Heart left ventricle (tissue), 16 donors: Measurements from ENCODE around the gene SYNGR1. TPM values are rescaled to one million over a fixed set of nuclear protein-coding genes. Genes with fewer than 3 reads are reported as not detected.

Experiments
- ATAC-seq, 4 donors: fragments of 200-7000 bp; cut with Tn5 transposase; one replicate each; pipeline ENCODE4 v1.9.1; 2020 to 2022; ENCODE audit warnings: moderate library complexity in 4 of 4, mild to moderate bottlenecking in 3 of 4, moderate number of reproducible peaks in 1 of 4
- DNase-seq, 5 donors: peaks; one replicate each; pipeline ENCODE4 v3.0.0-alpha.2; 2020
- H3K27ac ChIP-seq, 12 donors: fragments of 200-600 bp; sonication (generic) in 4 of 12; one replicate each; pipeline versions ENCODE4 v1.5.0 to v1.8.0; 2016 to 2022; ENCODE audit warnings: mild to moderate bottlenecking in 2 of 12
- H3K27me3 ChIP-seq, 9 donors: fragments of 200-600 bp; sonication (generic) in 2 of 9; one replicate each; pipeline versions ENCODE4 v1.5.1 to v1.8.0; 2016 to 2022; ENCODE audit warnings: mild to moderate bottlenecking in 3 of 9
- H3K36me3 ChIP-seq, 9 donors: fragments of 200-600 bp; sonication (generic) in 2 of 9; one replicate each; pipeline versions ENCODE4 v1.5.0 to v1.8.0; 2018 to 2022; ENCODE audit warnings: mild to moderate bottlenecking in 2 of 9
- H3K4me1 ChIP-seq, 12 donors: fragments of 200-600 bp; sonication (generic) in 4 of 12; one replicate each; pipeline versions ENCODE4 v1.5.0 to v1.8.0; 2016 to 2022; ENCODE audit warnings: mild to moderate bottlenecking in 3 of 12
- H3K4me3 ChIP-seq, 12 donors: fragments of 200-600 bp; sonication (generic) in 4 of 12; one replicate each; pipeline versions ENCODE4 v1.5.0 to v1.8.0; 2017 to 2022; ENCODE audit warnings: mild to moderate bottlenecking in 9 of 12, moderate library complexity in 4 of 12
- H3K9me3 ChIP-seq, 12 donors: fragments of 200-600 bp; sonication (generic) in 4 of 12; one replicate each; pipeline versions ENCODE4 v1.5.0 to v1.8.0; 2016 to 2022; ENCODE audit warnings: mild to moderate bottlenecking in 1 of 12
- CTCF ChIP-seq, 12 donors: fragments of 200-600 bp; sonication (generic) in 4 of 12; IDR thresholded peaks; one replicate each; pipeline versions ENCODE4 v1.5.0 to v1.8.0; 2018 to 2022; ENCODE audit warnings: antibody characterized with exemption in 12 of 12, mild to moderate bottlenecking in 5 of 12
- POLR2A ChIP-seq, 2 donors: fragments of 450-650 bp; IDR thresholded peaks; one replicate each; pipeline ENCODE4 v1.6.1; 2017; ENCODE audit warnings: antibody characterized with exemption in 2 of 2, mild to moderate bottlenecking in 2 of 2, moderate library complexity in 2 of 2
- WGBS, 4 donors: extraction: QIAGEN DNeasy Blood & Tissue Kit in 2 of 4; methylation state at CpG; one replicate each; pipeline versions ENCODE4 v1.1.5 to v1.1.7; 2013 to 2018; 5-methylcytosine and 5-hydroxymethylcytosine counted together
- intact Hi-C, 10 donors: fragments of 100-400 bp; cut with DNase I; formaldehyde crosslinking; loops; one replicate each; pipeline versions ENCODE4 v1.11.1 to v1.14.2; 2022
- polyA plus RNA-seq, 2 donors: library from polyadenylated mRNA; stranded (reverse); fragments of 200-250 nt; gene quantifications; one replicate each; pipeline ENCODE4 v1.2.3, GENCODE V29; 2013
- total RNA-seq, 9 donors: library from RNA; depleted of rRNA in 2 of 9; stranded (reverse); fragments of >200 nt in 2 of 9; fragmentation: NEBNext Ultra II Directional in 3 of 9; extraction: Animal tissue kit (Norgen Biotek cat#: 25700) in 3 of 9; gene quantifications; one replicate each; pipeline versions ENCODE4 v1.1.0 to v1.2.4, GENCODE V29; 2016 to 2023
- donor health status: ischemic (EF 13 %, LVEDD 7.1; RV severe dilation, severe dysfunction).
- donor health status: healthy with polysubstance abuse.
- donor health status: DM: no; HTN: yes; CAD: no.
- donor health status: DM: no; HTN: no; CAD: no.
- donor health status: ischemic (EF 25% LVEDD 6.9; RV normal size, moderate dysfunction).
- donor health status: ischemic (EF 25% LVEDD 5.7; RV mildly dilated, moderate dysfunction).
- donor health status: healthy.
- donor health status: DM: yes; HTN: yes; CAD: no.
- donor health status: ischemic (EF 35%, LVEDD 5.7; RV mildly dilated, moderate dysfunction).
- donor health status: nonischemic (EF 11% LVEDD 7.7; RV severe dilation, severe dysfunction).
- donor health status: DM: yes; HTN: yes; CAD: no.
- donor health status: PGD.
- donor health status: ischemic (EF 29% LVEDD 5.4; RV normal size, mild dysfunction).
- donor health status: nonischemic (EF 23%, LVEDD 6.1; RV moderate dilation, normal function).

SYNGR1 gene
- total and polyA plus RNA-seq, 11 donors = 20.0 to 49.9 (median 39.3) TPM

- Histone ChIP-seq H3K4me1 (peaks cover 0 to 48% (median 15%) of the 10 kb centered on the region in 12 donors), H3K36me3 (peaks cover 0 to 48% (median 44%) of the 10 kb centered on the region in 9 donors), H3K27ac (peak overlapping the region in 5 of 12 donors; percentile 7 to 44 (median 38)), H3K27me3 (no peaks in the 10 kb centered on the region), H3K9me3 (no peaks in the 10 kb centered on the region), H3K4me3 (no peak overlapping the region)
- DNase-seq (peak in 4 of 5 donors; percentile 62 to 84 (median 74)), ATAC-seq (peak; percentile 86 to 93 (median 91))
- intact Hi-C loops = no loop called here
- 46 to 63% (median 56%) methylated on average over 11 of the region's 11 CpGs for WGBS, 4 donors
- TF ChIP-seq POLR2A (IDR thresholded peaks at IDR 0.05) (no peak), CTCF (IDR thresholded peaks at IDR 0.05) (no peak)
These were observed 65.1 kb downstream of the SYNGR1 start for GRCh38 chr22:39414886-39415285.

DNA sequence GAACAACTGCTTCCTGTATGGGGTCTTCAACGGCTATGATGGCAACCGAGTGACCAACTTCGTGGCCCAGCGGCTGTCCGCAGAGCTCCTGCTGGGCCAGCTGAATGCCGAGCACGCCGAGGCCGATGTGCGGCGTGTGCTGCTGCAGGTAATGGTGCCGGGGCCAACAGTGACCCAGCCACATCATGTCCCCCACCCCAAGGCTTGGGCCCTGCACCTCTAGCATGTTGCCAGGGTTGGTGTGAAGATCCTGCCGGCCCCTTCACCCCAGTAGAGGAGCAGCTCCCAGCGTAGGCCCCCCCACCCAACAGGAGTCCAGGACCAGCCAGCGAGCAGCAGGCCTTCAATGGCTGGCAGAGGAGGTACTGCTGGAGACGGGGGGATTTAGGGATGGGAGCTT, 65.7 kb downstream of the SYNGR1 start:
- ATAC-seq = no peak

DNA sequence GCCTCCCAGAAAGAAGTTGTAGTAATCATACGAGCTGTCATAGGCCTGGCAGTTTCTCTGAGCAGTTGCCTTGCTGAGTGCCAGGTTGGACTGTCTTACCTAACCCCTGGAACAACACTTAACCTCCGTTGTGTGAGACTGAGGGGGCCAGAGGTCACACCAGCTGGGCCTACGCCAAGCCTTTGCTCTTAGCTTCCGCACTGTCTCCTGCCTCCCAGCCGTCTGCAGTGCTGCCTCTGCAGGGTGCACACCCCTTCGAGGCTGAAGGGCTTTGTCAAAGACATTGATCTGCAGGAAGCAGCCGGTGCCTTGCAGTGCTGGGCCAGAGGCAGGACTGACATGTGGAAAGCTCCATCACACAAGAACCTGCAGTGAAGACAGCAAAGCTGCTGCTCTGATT, 66.5 kb downstream of the SYNGR1 start:
- H3K4me3 ChIP-seq = no peak overlapping the region
- intact Hi-C loops = no loop called here
- no peak for DNase-seq
- 53 to 71% (median 68%) methylated on average over 7 of the region's 7 CpGs for WGBS, 4 donors
- H3K27ac ChIP-seq = no peak overlapping the region
- H3K9me3 ChIP-seq = no peaks in the 10 kb centered on the region
- peaks cover 0 to 60% (median 57%) of the 10 kb centered on the region in 9 donors for H3K36me3 ChIP-seq
- H3K27me3 ChIP-seq = no peaks in the 10 kb centered on the region
- peaks cover 0 to 34% (median 15%) of the 10 kb centered on the region in 12 donors for H3K4me1 ChIP-seq
- no peak for ATAC-seq
- TF ChIP-seq POLR2A (IDR thresholded peaks at IDR 0.05) (no peak), CTCF (IDR thresholded peaks at IDR 0.05) (no peak)

More for the DNA sequence above, 65.7 kb downstream of the SYNGR1 start:
- H3K36me3 ChIP-seq = peaks cover 0 to 55% (median 51%) of the 10 kb centered on the region in 9 donors
- H3K4me1 ChIP-seq = peaks cover 0 to 42% (median 15%) of the 10 kb centered on the region in 12 donors
- TF ChIP-seq CTCF (IDR thresholded peaks at IDR 0.05) (no peak), POLR2A (IDR thresholded peaks at IDR 0.05) (no peak)
- no peaks in the 10 kb centered on the region for H3K9me3 ChIP-seq
- peak overlapping the region in 4 of 12 donors; percentile 7 to 44 (median 32) for H3K27ac ChIP-seq
- DNase-seq = peak in 1 of 5 donors; percentile 10
- intact Hi-C loops = no loop called here
- no peaks in the 10 kb centered on the region for H3K27me3 ChIP-seq
- WGBS, 4 donors = 94 to 97% (median 96%) methylated on average over 14 to 16 of the region's 16 CpGs
- H3K4me3 ChIP-seq = no peak overlapping the region

- no peak overlapping the region for H3K27ac ChIP-seq
These were observed 67.8 kb downstream of the SYNGR1 start for GRCh38 chr22:39417641-39418040.

More at GRCh38 chr22:39417641-39418040, 67.8 kb downstream of the SYNGR1 start:
- H3K9me3 ChIP-seq = no peaks in the 10 kb centered on the region
- DNase-seq (peak in 1 of 5 donors; percentile 20), ATAC-seq (no peak)
- intact Hi-C loops = no loop called here
- 92 to 97% (median 93%) methylated on average over 12 of the region's 12 CpGs for WGBS, 4 donors
- H3K27me3 ChIP-seq = no peaks in the 10 kb centered on the region
- peaks cover 0 to 23% (median 13%) of the 10 kb centered on the region in 12 donors for H3K4me1 ChIP-seq
- TF ChIP-seq POLR2A (IDR thresholded peaks at IDR 0.05) (no peak), CTCF (IDR thresholded peaks at IDR 0.05) (no peak)
- peaks cover 0 to 73% (median 71%) of the 10 kb centered on the region in 9 donors for H3K36me3 ChIP-seq
- no peak overlapping the region for H3K4me3 ChIP-seq
